ENCODE results near the gene NANOS3. TPM values are rescaled to one million over a fixed set of nuclear protein-coding genes. Genes with fewer than 3 reads are reported as not detected.

NANOS3 gene
- total RNA-seq, 1 experiment from 2014 or later: not detected

- H3K4me1 ChIP-seq (ENCODE audit: control insufficient read depth in 1 of 2, insufficient read depth in 2 of 2, low read length in 2 of 2): peaks cover 77 to 97% of the 10 kb centered on the region in 2 experiments
- TF ChIP-seq TCF7L2 (IDR thresholded peaks at IDR 0.05; ENCODE audit: borderline replicate concordance, extremely low read depth, insufficient read depth, insufficient read length): peak; percentile 89
- TF ChIP-seq ZBTB33 (IDR thresholded peaks at IDR 0.05; ENCODE audit: extremely low read depth, insufficient replicate concordance, low read length): peak; percentile 51
- TF ChIP-seq ZFX (IDR thresholded peaks at IDR 0.05): no peak
- TF ChIP-seq ATF3 (IDR thresholded peaks at IDR 0.05): no peak
- peak; percentile 61 for TF ChIP-seq YY1 (IDR thresholded peaks at IDR 0.05; ENCODE audit: extremely low read depth, insufficient replicate concordance, low read depth, low read length)
- TF ChIP-seq POLR2A (IDR thresholded peaks at IDR 0.05; ENCODE audit: borderline replicate concordance, extremely low read depth, insufficient read depth, insufficient read length): peak; percentile 31
- TF ChIP-seq CTCF (IDR thresholded peaks at IDR 0.05 in 2 of 3, conservative IDR thresholded peaks at IDR 0.05 in 1 of 3; ENCODE audit: borderline replicate concordance in 1 of 3, insufficient read depth in 1 of 3, low read depth in 2 of 3, low read length in 2 of 3): no peak
- TF ChIP-seq POLR2AphosphoS5 (IDR thresholded peaks at IDR 0.05; ENCODE audit: low read depth, low read length): peak; percentile 69
- no peak for TF ChIP-seq EZH2 (IDR thresholded peaks at IDR 0.05)
- no peak for TF ChIP-seq CBX3 (IDR thresholded peaks at IDR 0.05; ENCODE audit: low read depth)
- no peak for TF ChIP-seq SIN3A (IDR thresholded peaks at IDR 0.05; ENCODE audit: low read depth)
- H3K36me3 ChIP-seq (ENCODE audit: control insufficient read depth in 1 of 2, insufficient read depth in 2 of 2, low read length in 2 of 2): no peaks in the 10 kb centered on the region
- H3K9ac ChIP-seq (ENCODE audit: low read length): peak overlapping the region; percentile 90
- intact Hi-C loops (cut with micrococcal nuclease): loop anchor here (5.0 kb wide), 1 partner anchor 695 kb away; the partner anchor contains the start of genes IER2 and STX10
- RAD21 ChIA-PET (ENCODE audit: low non-redundant PET in 1 of 2, low total read pairs in 2 of 2, uncharacterized antibody in 2 of 2, unreplicated experiment in 2 of 2): interaction anchor here (0.7 to 1.2 kb wide), 4 partner anchors 11 to 100 kb away, joined by 3 to 4 read pairs (median 4); no protein-coding TSS in a partner anchor
- ATAC-seq (peak; percentile 41), DNase-seq (ENCODE audit: low read depth, low spot score) (no peak)
- TSS peak; percentile 42 for BruUV-seq (replicated peaks)
- H3K9me2 ChIP-seq (ENCODE audit: insufficient read depth): no peaks in the 10 kb centered on the region
- no peak overlapping the region for H2AFZ ChIP-seq (ENCODE audit: low read depth, low read length, poor library complexity, severe bottlenecking)
- 0 out of 2 replicates have a peak, but pooled peaks cover 3% of the 10 kb centered on the region for H3K79me2 ChIP-seq (ENCODE audit: insufficient read depth, low read length)
- peak overlapping the region; percentile 48 to 61 for H3K4me3 ChIP-seq (replicated peaks in 1 of 2; ENCODE audit: low read depth in 1 of 2, low read length in 2 of 2)
- H4K20me1 ChIP-seq (ENCODE audit: insufficient read depth): no peaks in the 10 kb centered on the region
- POLR2A ChIA-PET: interaction anchor here (0.6 to 2.4 kb wide), 7 partner anchors 8 to 671 kb away, joined by 3 to 29 read pairs (median 7); partner anchors contain the start of genes C19orf53 and DNAJB1
- peak overlapping the region; percentile 96 for H3K27ac ChIP-seq (ENCODE audit: low read depth, low read length)
- no peaks in the 10 kb centered on the region for H3K9me3 ChIP-seq (ENCODE audit: control insufficient read depth in 1 of 2, insufficient read depth in 1 of 2, low read depth in 1 of 2, low read length in 2 of 2)
- CTCF ChIA-PET: interaction anchor here (1.7 kb wide), 1 partner anchor 15 kb away, joined by 9 read pairs; no protein-coding TSS in a partner anchor
- no peaks in the 10 kb centered on the region for H3K27me3 ChIP-seq (ENCODE audit: insufficient read depth, low read length)
- H3K4me2 ChIP-seq (ENCODE audit: low read length): peak overlapping the region; percentile 92
Observed at GRCh38 chr19:13847407-13848339, 29.3 kb upstream of the NANOS3 start.
